ENCODE results near the gene OR10G6.
"Not testable (repeated sequence)": the region's sequence is repeated elsewhere in the genome, so short reads cannot be mapped to it uniquely, and the experiment has no call there.

OR10G6 gene

GRCh38 chr11:123995119-123995518, at the start of gene OR10G6:
TSS of gene OR10G6 (minus strand) at chr11:123995161. CDS start at chr11:123995161, 0 bp downstream.
- DNase-seq, result no peak

GRCh38 chr11:124043420-124043819, 48.5 kb upstream of the OR10G6 start:
- DNase-seq, result no peak

GRCh38 chr11:124041254-124041653, 46.3 kb upstream of the OR10G6 start, which contains the start of gene OR10G7:
TSS of gene OR10G7 (minus strand) at chr11:124041325. CDS start at chr11:124039001, 2,324 bp downstream.
- no peak for DNase-seq

- DNase-seq, result no peak
Measured at GRCh38 chr11:124039557-124039956, 44.6 kb upstream of the OR10G6 start.

- no peak for DNase-seq
Measured at GRCh38 chr11:124036666-124037065, 41.7 kb upstream of the OR10G6 start.

- DNase-seq, result no peak
Measured at GRCh38 chr11:124026498-124026897, 31.5 kb upstream of the OR10G6 start, which contains the start of gene OR10G8. TSS of gene OR10G8 (plus strand) at chr11:124026798. CDS start at chr11:124029623, 2,825 bp downstream.

- DNase-seq, result not testable (repeated sequence)
Measured at GRCh38 chr11:124015837-124016236, 20.9 kb upstream of the OR10G6 start.

GRCh38 chr11:124012697-124013096, 17.7 kb upstream of the OR10G6 start, which contains the start of gene OR10G4:
TSS of gene OR10G4 (plus strand) at chr11:124012997. CDS start at chr11:124015575, 2,578 bp downstream.
- no peak for DNase-seq

- DNase-seq, result no peak
Measured at GRCh38 chr11:123979311-123979710, 15.7 kb downstream of the OR10G6 start.

GRCh38 chr11:123977731-123978347, 17.1 kb downstream of the OR10G6 start, which contains the start of gene OR10S1:
TSS of gene OR10S1 (minus strand) at chr11:123977781. CDS start at chr11:123977664, 117 bp downstream.
- DNase-seq, result no peak

- no peak for DNase-seq
Measured at GRCh38 chr11:123976770-123977560, 18.0 kb downstream of the OR10G6 start.

- DNase-seq, result no peak
Measured at GRCh38 chr11:123973816-123974215, 21.1 kb downstream of the OR10G6 start.

- no peak for DNase-seq
Measured at GRCh38 chr11:123956752-123957151, 38.2 kb downstream of the OR10G6 start.

- no peak for DNase-seq
Measured at GRCh38 chr11:123945132-123945531, 49.8 kb downstream of the OR10G6 start.

Measured in activated T-cell treated with anti-CD3 and anti-CD28 coated beads for 4 hours (primary cell).